Kidney (tissue), 22 donors: ENCODE results near the gene DPH7. TPM values are rescaled to one million over a fixed set of nuclear protein-coding genes. Genes with fewer than 3 reads are reported as not detected.
"Not testable (repeated sequence)": the region's sequence is repeated elsewhere in the genome, so short reads cannot be mapped to it uniquely, and the experiment has no call there.

Experiments
- DNase-seq, 5 donors: peaks; one replicate each; pipeline ENCODE4 v3.0.0-alpha.2; 2013 to 2020
- FAIRE-seq: peaks from 2 replicates; lab custom pipeline; 2012; peaks lifted over from hg19 to GRCh38; lab: Jason Lieb, UNC
- H3K27ac ChIP-seq, 2 donors: one replicate each; pipeline ENCODE4 v1.7.0; 2013; ENCODE audit warnings: low read depth in 2 of 2, low read length in 2 of 2, inconsistent platforms in 1 of 2
- H3K27me3 ChIP-seq: one replicate; pipeline ENCODE4 v1.7.1; 2013; ENCODE audit warnings: low read length, inconsistent platforms; ENCODE audit not compliant: control insufficient read depth, insufficient read depth
- H3K36me3 ChIP-seq, 3 donors: one replicate each; pipeline versions ENCODE4 v1.7.0 to v1.7.1; 2013; ENCODE audit warnings: low read length in 3 of 3, control low read depth in 1 of 3, inconsistent platforms in 1 of 3; ENCODE audit not compliant: insufficient read depth in 3 of 3, control insufficient read depth in 2 of 3
- H3K4me1 ChIP-seq, 3 donors: one replicate each; pipeline versions ENCODE4 v1.7.0 to v1.7.1; 2013; ENCODE audit warnings: low read length in 3 of 3, inconsistent platforms in 1 of 3, low read depth in 1 of 3; ENCODE audit not compliant: control insufficient read depth in 2 of 3, insufficient read depth in 2 of 3
- H3K4me3 ChIP-seq, 3 donors: one replicate each; pipeline versions ENCODE4 v1.7.0 to v1.8.1; 2013; ENCODE audit warnings: low read length in 3 of 3, control low read depth in 1 of 3, inconsistent platforms in 1 of 3
- H3K9ac ChIP-seq, 3 donors: one replicate each; pipeline versions ENCODE4 v1.7.0 to v1.7.1; 2013; ENCODE audit warnings: low read length in 3 of 3, control low read depth in 1 of 3, inconsistent platforms in 1 of 3
- H3K9me3 ChIP-seq, 3 donors: one replicate each; pipeline versions ENCODE4 v1.7.0 to v1.7.1; 2013; ENCODE audit warnings: low read length in 3 of 3, control low read depth in 1 of 3, inconsistent platforms in 1 of 3; ENCODE audit not compliant: control insufficient read depth in 2 of 3, insufficient read depth in 1 of 3
- CTCF ChIP-seq: IDR thresholded peaks from 3 replicates; pipeline ENCODE4 v1.5.1; 2012; ENCODE audit warnings: mild to moderate bottlenecking, moderate library complexity, borderline replicate concordance; ENCODE audit not compliant: insufficient read depth; ENCODE audit errors: extremely low read depth
- intact Hi-C: fragments of 100-400 bp; cut with DNase I; formaldehyde crosslinking; loops from one replicate; pipeline ENCODE4 v1.11.1; 2022
- long read RNA-seq, 10 donors: library from polyadenylated mRNA in 1 of 10; unstranded in 1 of 10; transcript quantifications; one replicate each; pipeline ENCODE4 v2.0.0 and lab custom pipeline, GENCODE V29; 2021 to 2026
- polyA plus RNA-seq: library from polyadenylated mRNA; stranded (reverse); fragments of 350-450 nt; fragmentation: Illumina TruSeq; extraction: RNeasy Lipid Tissue Mini Kit (QIAGEN cat#74804); gene quantifications from one replicate; pipeline ENCODE4 v1.2.3, GENCODE V29; 2014; ENCODE audit warnings: low read depth, low replicate concordance; ENCODE audit not compliant: insufficient read depth
- total RNA-seq: library from RNA; stranded (reverse); fragmentation: NEBNext Ultra II Directional; extraction: Animal tissue kit (Norgen Biotek cat#: 25700); gene quantifications from one replicate; pipeline ENCODE4 v1.2.1, GENCODE V29; 2021
- donor health status: control.
- donor health status: control.
- donor health status: control.
- donor health status: control.
- donor health status: control.
- donor health status: DM: yes; HTN: yes; CAD: no.
- donor health status: Normal renal cell carcinoma (clear cell type).

The DPH7 gene
- total RNA-seq (31.4 TPM), polyA plus RNA-seq (23.2 TPM)
- long read RNA-seq, donor 1, partial matches to known transcripts: 10 of 11 reads
- long read RNA-seq, donor 1, other reads (novel, unspliced or antisense): 0 of 11 reads
- long read RNA-seq, donor 2, partial matches to known transcripts: 0 of 1 reads
- long read RNA-seq, donor 2, other reads (novel, unspliced or antisense): 0 of 1 reads
- long read RNA-seq, donor 3, transcript DPH7-201 (9 exons, 1,847 nt): major isoform, 6 of 13 reads
- long read RNA-seq, donor 3, partial matches to known transcripts: 7 of 13 reads
- long read RNA-seq, donor 3, other reads (novel, unspliced or antisense): 0 of 13 reads
- long read RNA-seq, donor 4, partial matches to known transcripts: 0 of 4 reads
- long read RNA-seq, donor 4, other reads (novel, unspliced or antisense): 0 of 4 reads
- long read RNA-seq, donor 5: 0 reads
- long read RNA-seq, donor 6, partial matches to known transcripts: 229 of 231 reads
- long read RNA-seq, donor 6, other reads (novel, unspliced or antisense): 0 of 231 reads
- long read RNA-seq, donor 7, partial matches to known transcripts: 0 of 46 reads
- long read RNA-seq, donor 7, other reads (novel, unspliced or antisense): 42 of 46 reads
- long read RNA-seq, donor 8, partial matches to known transcripts: 0 of 2 reads
- long read RNA-seq, donor 8, other reads (novel, unspliced or antisense): 0 of 2 reads
- long read RNA-seq, donor 9, partial matches to known transcripts: 0 of 2 reads
- long read RNA-seq, donor 9, other reads (novel, unspliced or antisense): 0 of 2 reads
- long read RNA-seq, donor 10, partial matches to known transcripts: 0 of 6 reads
- long read RNA-seq, donor 10, other reads (novel, unspliced or antisense): 0 of 6 reads

- H3K9ac ChIP-seq: peak within 1 kb of the TSS; percentile 29 to 81 (median 65)
- TF ChIP-seq CTCF: peak; percentile 91
- H3K36me3 ChIP-seq: peaks cover 3 to 27% (median 15%) of the 10 kb centered on the region in 3 donors
- no peaks in the 10 kb centered on the region for H3K27me3 ChIP-seq
- H3K27ac ChIP-seq: peak within 1 kb of the TSS; percentile 22 to 66
- DNase-seq (peak; percentile 93 to 98 (median 96)), FAIRE-seq (no peak)
- intact Hi-C loops: no loop called here
- H3K9me3 ChIP-seq: no peaks in the 10 kb centered on the region
- H3K4me1 ChIP-seq: peaks cover 0 to 13% (median 4%) of the 10 kb centered on the region in 3 donors
- H3K4me3 ChIP-seq: peak within 1 kb of the TSS; percentile 60 to 76 (median 75)
Measured at GRCh38 chr9:137578518-137579258, at the start of gene DPH7. Gene DPH7 (minus strand): TSS chr9:137578925. CDS start chr9:137578777, 148 bp downstream.

- H3K27me3 ChIP-seq, H3K27ac ChIP-seq, H3K36me3 ChIP-seq, FAIRE-seq, H3K9ac ChIP-seq, H3K9me3 ChIP-seq, H3K4me3 ChIP-seq, intact Hi-C loops: not testable (repeated sequence)
- peak in 1 of 5 donors; percentile 11 for DNase-seq
- peaks cover 0 to 12% (median 7%) of the 10 kb centered on the region in 3 donors for H3K4me1 ChIP-seq
Measured at GRCh38 chr9:137627406-137627805, 48.7 kb upstream of the DPH7 start.

- intact Hi-C loops: no loop called here
- no peak for FAIRE-seq
- Histone ChIP-seq H3K9me3 (no peaks in the 10 kb centered on the region), H3K36me3 (no peaks in the 10 kb centered on the region), H3K27ac (no peak overlapping the region), H3K4me1 (peaks cover 0 to 7% (median 0%) of the 10 kb centered on the region in 3 donors), H3K4me3 (no peak overlapping the region), H3K9ac (no peak overlapping the region), H3K27me3 (no peaks in the 10 kb centered on the region)
- DNase-seq: no peak
- TF ChIP-seq CTCF: no peak
Measured at GRCh38 chr9:137626464-137626863, 47.7 kb upstream of the DPH7 start.

- peak in 1 of 5 donors; percentile 18 for DNase-seq
- H3K4me3 ChIP-seq, intact Hi-C loops, H3K27me3 ChIP-seq, H3K36me3 ChIP-seq, H3K9ac ChIP-seq, H3K9me3 ChIP-seq, H3K27ac ChIP-seq, FAIRE-seq: not testable (repeated sequence)
- peaks cover 2 to 20% (median 20%) of the 10 kb centered on the region in 3 donors for H3K4me1 ChIP-seq
Measured at GRCh38 chr9:137622211-137622610, 43.5 kb upstream of the DPH7 start.
